ENCODE data around the gene RNF224.

Gene RNF224

GRCh38 chr9:137278061-137278701, 50.9 kb downstream of the RNF224 start:
- peak; percentile 67 for DNase-seq (ENCODE audit: low spot score)
- no peak for TF ChIP-seq CTCF (IDR thresholded peaks at IDR 0.05; ENCODE audit: extremely low read depth, missing control alignments)

Measured in GM20000 (cell line).